GM12892 (cell line): ENCODE results near the gene NELFB.

Experiments
- POLR2A ChIP-seq: IDR thresholded peaks from 2 replicates; pipeline ENCODE4 v1.6.1; 2011; ENCODE audit warnings: low read depth, low read length, control low read depth
- POLR2AphosphoS5 ChIP-seq: IDR thresholded peaks from 2 replicates; pipeline ENCODE4 v1.6.1; 2011; ENCODE audit warnings: low read depth, low read length, control low read depth
- TAF1 ChIP-seq: IDR thresholded peaks from 2 replicates; pipeline ENCODE4 v1.6.1; 2011; ENCODE audit warnings: low read depth, mild to moderate bottlenecking, control low read depth, low read length, borderline replicate concordance

GRCh38 chr9:137218212-137218753, 36.8 kb upstream of the NELFB start:
- no peak for TF ChIP-seq POLR2AphosphoS5
- TF ChIP-seq POLR2A: no peak
- TF ChIP-seq TAF1: no peak
